ENCODE data around the gene SPINK2.

DNA sequence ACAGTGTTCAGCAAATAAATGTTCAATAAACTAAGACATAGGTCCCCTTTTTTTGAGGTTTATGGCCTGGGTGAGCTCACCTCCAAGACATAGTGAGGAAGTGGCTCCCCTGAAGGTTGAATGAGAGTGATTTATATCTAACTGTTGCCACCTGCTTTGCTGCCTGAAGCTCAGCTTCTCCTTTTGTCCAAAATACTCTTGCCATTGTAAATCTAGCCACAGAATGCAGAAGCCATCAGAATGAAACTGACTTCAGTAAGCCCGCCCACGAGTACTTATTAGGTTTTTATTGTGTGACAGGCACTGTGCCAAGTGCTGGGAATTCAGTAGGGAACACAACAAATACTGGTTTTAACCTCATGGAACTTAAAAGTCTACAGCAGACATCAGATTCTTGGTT lies 18.0 kb downstream of the SPINK2 start:
- TF ChIP-seq, protein P1, sequence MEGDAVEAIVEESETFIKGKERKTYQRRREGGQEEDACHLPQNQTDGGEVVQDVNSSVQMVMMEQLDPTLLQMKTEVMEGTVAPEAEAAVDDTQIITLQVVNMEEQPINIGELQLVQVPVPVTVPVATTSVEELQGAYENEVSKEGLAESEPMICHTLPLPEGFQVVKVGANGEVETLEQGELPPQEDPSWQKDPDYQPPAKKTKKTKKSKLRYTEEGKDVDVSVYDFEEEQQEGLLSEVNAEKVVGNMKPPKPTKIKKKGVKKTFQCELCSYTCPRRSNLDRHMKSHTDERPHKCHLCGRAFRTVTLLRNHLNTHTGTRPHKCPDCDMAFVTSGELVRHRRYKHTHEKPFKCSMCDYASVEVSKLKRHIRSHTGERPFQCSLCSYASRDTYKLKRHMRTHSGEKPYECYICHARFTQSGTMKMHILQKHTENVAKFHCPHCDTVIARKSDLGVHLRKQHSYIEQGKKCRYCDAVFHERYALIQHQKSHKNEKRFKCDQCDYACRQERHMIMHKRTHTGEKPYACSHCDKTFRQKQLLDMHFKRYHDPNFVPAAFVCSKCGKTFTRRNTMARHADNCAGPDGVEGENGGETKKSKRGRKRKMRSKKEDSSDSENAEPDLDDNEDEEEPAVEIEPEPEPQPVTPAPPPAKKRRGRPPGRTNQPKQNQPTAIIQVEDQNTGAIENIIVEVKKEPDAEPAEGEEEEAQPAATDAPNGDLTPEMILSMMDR (IDR thresholded peaks at IDR 0.05; ENCODE audit: low read depth, low read length, poor library complexity, severe bottlenecking), result no peak
- TF ChIP-seq EZH2phosphoT487 (IDR thresholded peaks at IDR 0.05; ENCODE audit: borderline replicate concordance, low read length), result no peak
